Gastrocnemius medialis (tissue), 4 donors: ENCODE results near the gene FBXL7. TPM values are rescaled to one million over a fixed set of nuclear protein-coding genes. Genes with fewer than 3 reads are reported as not detected.

ENCODE experiments used
- ATAC-seq, 2 donors: fragments of 150-250 bp; one replicate each; pipeline ENCODE4 v1.9.1; 2016
- DNase-seq, 2 donors: peaks; one replicate each; pipeline ENCODE4 v3.0.0-alpha.2; 2019
- H3K27ac ChIP-seq, 4 donors: fragments of 200-600 bp; sonication (generic); 1 replicate in 1 of 4; 2 replicates in 3 of 4; pipeline ENCODE4 v1.5.1; 2016 to 2018; ENCODE audit warnings: mild to moderate bottlenecking in 2 of 4, moderate library complexity in 1 of 4
- H3K27me3 ChIP-seq, 3 donors: fragments of 200-600 bp; sonication (generic) in 2 of 3; 1 replicate in 1 of 3; 2 replicates in 2 of 3; pipeline versions ENCODE4 v1.5.1 to v1.6.0; 2016 to 2019; ENCODE audit warnings: mild to moderate bottlenecking in 1 of 3, moderate library complexity in 1 of 3
- H3K36me3 ChIP-seq, 2 donors: fragments of 200-600 bp; sonication (generic) in 1 of 2; one replicate each; pipeline ENCODE4 v1.5.1; 2017 to 2018
- H3K4me1 ChIP-seq, 2 donors: fragments of 200-600 bp; sonication (generic) in 1 of 2; one replicate each; pipeline ENCODE4 v1.5.1; 2016 to 2017; ENCODE audit warnings: mild to moderate bottlenecking in 2 of 2
- H3K4me3 ChIP-seq, 4 donors: fragments of 200-600 bp; sonication (generic) in 3 of 4; 1 replicate in 1 of 4; 2 replicates in 3 of 4; pipeline ENCODE4 v1.5.1; 2016 to 2019; ENCODE audit warnings: mild to moderate bottlenecking in 2 of 4
- H3K9me3 ChIP-seq, 3 donors: fragments of 200-600 bp; sonication (generic) in 2 of 3; 1 replicate in 1 of 3; 2 replicates in 2 of 3; pipeline ENCODE4 v1.5.1; 2016 to 2019
- POLR2A ChIP-seq, 2 donors: fragments of 450-650 bp; IDR thresholded peaks; one replicate each; pipeline ENCODE4 v1.6.1; 2017; ENCODE audit warnings: antibody characterized with exemption in 2 of 2, mild to moderate bottlenecking in 2 of 2, moderate library complexity in 2 of 2
- in situ Hi-C, 4 donors: fragments of 200-750 bp; cut with MboI; loops; one replicate each; pipeline versions ENCODE4 v1.15.0 to v1.8.0; 2017; ENCODE audit warnings: low sequenced_read_pairs in 4 of 4
- intact Hi-C: fragments of 100-400 bp; cut with DNase I; formaldehyde crosslinking; loops from one replicate; pipeline ENCODE4 v1.15.1; 2023; ENCODE audit warnings: low total_unique reads
- total RNA-seq, 4 donors: library from RNA; depleted of rRNA; stranded (reverse); fragments of >200 nt; gene quantifications; one replicate each; pipeline versions ENCODE4 v1.1.0 to v1.2.3, GENCODE V29; 2016
- TF ChIP-seq, protein P1 (sequence below), 5 experiments: fragments of 450-650 bp in 3 of 5; fragments of 200-600 bp in 2 of 5; sonication (generic) in 2 of 5; IDR thresholded peaks in 4 of 5; conservative IDR thresholded peaks in 1 of 5; 1 replicate in 4 of 5; 2 replicates in 1 of 5; pipeline ENCODE4 v1.5.1; 2016 to 2019; ENCODE audit warnings: antibody characterized with exemption in 5 of 5, mild to moderate bottlenecking in 3 of 5, moderate library complexity in 3 of 5

The FBXL7 gene
- total RNA-seq, 4 donors from 2014 or later: 2.4 to 4.9 (median 3.1) TPM

DNA sequence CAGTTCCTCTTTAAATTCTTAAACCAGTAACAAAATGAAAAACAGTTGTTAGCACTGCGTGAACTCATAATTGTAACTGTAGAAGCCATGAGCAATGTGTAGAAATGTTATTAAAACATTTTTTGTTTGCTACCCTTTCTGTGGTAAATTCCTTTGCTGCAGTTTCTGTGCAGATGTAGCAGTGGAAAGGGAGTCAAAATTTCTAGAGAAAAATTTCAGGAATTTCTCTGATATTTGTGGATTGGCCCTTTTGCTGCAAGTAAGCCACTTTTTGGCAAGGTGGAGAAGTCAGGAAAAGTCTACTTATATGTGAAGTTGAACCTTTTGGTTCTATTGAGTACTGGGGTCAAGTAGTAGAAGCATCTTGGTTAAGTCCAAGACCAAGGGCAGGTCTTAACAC is 10.1 kb downstream of the FBXL7 start:
- Histone ChIP-seq H3K27me3 (no peaks in the 10 kb centered on the region), H3K9me3 (no peaks in the 10 kb centered on the region), H3K4me3 (no peak overlapping the region), H3K36me3 (no peaks in the 10 kb centered on the region), H3K27ac (no peak overlapping the region), H3K4me1 (peaks cover 0 to 8% of the 10 kb centered on the region in 2 donors)
- no peak for ATAC-seq
- no peak for TF ChIP-seq POLR2A (IDR thresholded peaks at IDR 0.05)
- TF ChIP-seq, protein P1, sequence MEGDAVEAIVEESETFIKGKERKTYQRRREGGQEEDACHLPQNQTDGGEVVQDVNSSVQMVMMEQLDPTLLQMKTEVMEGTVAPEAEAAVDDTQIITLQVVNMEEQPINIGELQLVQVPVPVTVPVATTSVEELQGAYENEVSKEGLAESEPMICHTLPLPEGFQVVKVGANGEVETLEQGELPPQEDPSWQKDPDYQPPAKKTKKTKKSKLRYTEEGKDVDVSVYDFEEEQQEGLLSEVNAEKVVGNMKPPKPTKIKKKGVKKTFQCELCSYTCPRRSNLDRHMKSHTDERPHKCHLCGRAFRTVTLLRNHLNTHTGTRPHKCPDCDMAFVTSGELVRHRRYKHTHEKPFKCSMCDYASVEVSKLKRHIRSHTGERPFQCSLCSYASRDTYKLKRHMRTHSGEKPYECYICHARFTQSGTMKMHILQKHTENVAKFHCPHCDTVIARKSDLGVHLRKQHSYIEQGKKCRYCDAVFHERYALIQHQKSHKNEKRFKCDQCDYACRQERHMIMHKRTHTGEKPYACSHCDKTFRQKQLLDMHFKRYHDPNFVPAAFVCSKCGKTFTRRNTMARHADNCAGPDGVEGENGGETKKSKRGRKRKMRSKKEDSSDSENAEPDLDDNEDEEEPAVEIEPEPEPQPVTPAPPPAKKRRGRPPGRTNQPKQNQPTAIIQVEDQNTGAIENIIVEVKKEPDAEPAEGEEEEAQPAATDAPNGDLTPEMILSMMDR (IDR thresholded peaks at IDR 0.05 in 4 of 5, conservative IDR thresholded peaks at IDR 0.05 in 1 of 5): no peak
- intact Hi-C loops (no loop called here), in situ Hi-C loops (no loop called here)
- no peak for DNase-seq

DNA sequence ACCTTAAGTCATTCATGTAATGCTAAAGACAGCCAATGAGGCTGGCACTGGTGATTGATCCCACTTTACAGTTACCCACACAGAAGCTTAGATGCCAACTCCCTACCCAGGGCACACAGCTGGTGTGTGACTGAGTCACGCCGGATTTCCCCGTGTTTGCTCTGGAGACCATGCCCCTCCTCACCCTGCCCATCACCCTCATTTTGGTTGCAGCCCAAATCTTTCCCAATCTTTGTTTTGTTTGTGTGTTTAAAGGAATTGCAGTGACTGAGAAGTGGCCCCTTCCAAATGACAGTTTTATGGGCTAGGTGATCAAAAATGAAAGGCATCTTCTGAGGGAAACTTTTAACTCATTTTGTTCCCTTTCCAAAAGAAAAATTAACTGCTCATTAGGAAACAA is 10.9 kb downstream of the FBXL7 start:
- DNase-seq (no peak), ATAC-seq (peak; percentile 16 to 39)
- Histone ChIP-seq H3K36me3 (no peaks in the 10 kb centered on the region), H3K9me3 (no peaks in the 10 kb centered on the region), H3K4me1 (peaks cover 0 to 8% of the 10 kb centered on the region in 2 donors), H3K27me3 (no peaks in the 10 kb centered on the region), H3K27ac (no peak overlapping the region), H3K4me3 (no peak overlapping the region)
- intact Hi-C loops: no loop called here
- TF ChIP-seq, protein P1 (IDR thresholded peaks at IDR 0.05 in 4 of 5, conservative IDR thresholded peaks at IDR 0.05 in 1 of 5): no peak
- no peak for TF ChIP-seq POLR2A (IDR thresholded peaks at IDR 0.05)
- in situ Hi-C loops: no loop called here

DNA sequence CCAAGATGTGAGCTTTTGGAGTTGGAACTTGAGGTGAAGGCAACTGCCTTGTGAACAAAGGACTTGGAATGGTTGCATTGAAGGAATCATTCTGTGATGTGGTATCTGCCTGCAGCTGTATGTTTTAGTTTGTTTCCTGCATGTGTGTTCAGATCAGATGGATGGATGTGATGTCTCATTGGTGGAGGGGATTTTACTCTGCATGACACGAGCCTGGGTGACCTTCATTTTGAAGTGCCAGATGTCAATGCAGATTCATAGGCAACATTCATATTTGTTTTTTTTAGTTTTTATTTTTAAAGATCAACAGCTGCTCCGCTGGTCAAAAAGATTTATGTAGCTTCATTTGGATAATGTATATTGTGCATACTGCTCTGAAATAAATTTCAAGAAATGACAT is 13.5 kb downstream of the FBXL7 start:
- Histone ChIP-seq H3K36me3 (no peaks in the 10 kb centered on the region), H3K4me1 (peaks cover 0 to 8% of the 10 kb centered on the region in 2 donors), H3K9me3 (no peaks in the 10 kb centered on the region), H3K27me3 (no peaks in the 10 kb centered on the region), H3K4me3 (no peak overlapping the region), H3K27ac (no peak overlapping the region)
- ATAC-seq (no peak), DNase-seq (no peak)
- in situ Hi-C loops (no loop called here), intact Hi-C loops (no loop called here)
- no peak for TF ChIP-seq POLR2A (IDR thresholded peaks at IDR 0.05)
- TF ChIP-seq, protein P1 (IDR thresholded peaks at IDR 0.05 in 4 of 5, conservative IDR thresholded peaks at IDR 0.05 in 1 of 5): no peak

DNA sequence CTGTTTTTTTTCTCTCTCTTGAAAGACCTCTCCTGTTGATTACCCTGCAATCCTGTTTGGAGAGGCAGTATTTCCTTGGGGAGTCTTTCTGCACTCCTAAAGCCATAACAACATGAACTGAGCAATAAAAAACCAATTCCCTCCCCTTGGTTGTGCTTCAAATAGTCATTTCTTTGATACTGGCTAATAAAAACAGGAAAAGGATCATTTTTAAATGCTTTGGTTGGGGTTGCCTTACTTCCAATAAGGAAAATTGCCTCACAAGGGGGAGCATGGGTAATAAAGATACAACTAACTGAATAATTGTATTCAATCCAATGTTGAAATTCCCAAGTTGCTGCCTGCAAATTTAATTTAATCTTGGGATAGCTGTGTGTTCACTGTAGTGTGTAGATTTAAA is 13.9 kb downstream of the FBXL7 start:
- DNase-seq: no peak
- H3K4me3 ChIP-seq: no peak overlapping the region
- TF ChIP-seq POLR2A (IDR thresholded peaks at IDR 0.05): no peak
- TF ChIP-seq, protein P1 (IDR thresholded peaks at IDR 0.05 in 4 of 5, conservative IDR thresholded peaks at IDR 0.05 in 1 of 5): no peak

DNA sequence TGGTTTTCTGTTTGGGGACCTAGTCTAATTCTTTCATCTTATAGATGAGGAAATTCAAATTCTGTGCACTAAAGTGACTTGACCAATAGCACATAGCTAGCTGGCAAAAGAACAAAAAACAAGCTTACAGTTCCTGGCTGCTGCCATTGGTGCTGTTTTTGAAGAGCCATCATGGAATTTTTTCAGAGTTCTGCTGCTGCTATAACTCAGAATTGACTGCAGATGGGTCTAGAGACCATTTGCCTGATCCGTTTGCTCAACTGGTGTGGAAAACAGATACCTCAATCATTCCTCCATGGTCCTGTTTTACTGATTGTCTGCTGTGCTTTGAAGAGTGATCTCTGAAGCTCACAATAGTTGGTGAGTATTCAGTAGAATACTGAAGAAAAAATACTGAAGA is 15.2 kb downstream of the FBXL7 start:
- H3K27me3 ChIP-seq: no peaks in the 10 kb centered on the region
- intact Hi-C loops: no loop called here
- DNase-seq: no peak
- in situ Hi-C loops: no loop called here
- H3K4me3 ChIP-seq: no peak overlapping the region
- ATAC-seq: no peak
- no peaks in the 10 kb centered on the region for H3K36me3 ChIP-seq
- no peak overlapping the region for H3K27ac ChIP-seq
- no peak for TF ChIP-seq POLR2A (IDR thresholded peaks at IDR 0.05)
- TF ChIP-seq, protein P1 (IDR thresholded peaks at IDR 0.05 in 4 of 5, conservative IDR thresholded peaks at IDR 0.05 in 1 of 5): no peak
- H3K4me1 ChIP-seq: peaks cover 0 to 8% of the 10 kb centered on the region in 2 donors
- no peaks in the 10 kb centered on the region for H3K9me3 ChIP-seq

More for the DNA sequence above, 13.9 kb downstream of the FBXL7 start:
- Histone ChIP-seq H3K27me3 (no peaks in the 10 kb centered on the region), H3K4me1 (peaks cover 0 to 8% of the 10 kb centered on the region in 2 donors), H3K27ac (no peak overlapping the region), H3K9me3 (no peaks in the 10 kb centered on the region), H3K36me3 (no peaks in the 10 kb centered on the region)
- intact Hi-C loops: no loop called here
- ATAC-seq: no peak
- in situ Hi-C loops: no loop called here
